GM03348 (cell line): ENCODE measurements around the gene LRRFIP2.

Experiments used
- DNase-seq: peaks from one replicate; pipeline ENCODE4 v3.0.0; 2012; ENCODE audit warnings: low spot score

The LRRFIP2 gene

GRCh38 chr3:37024092-37024491, 150.3 kb downstream of the LRRFIP2 start:
- peak; percentile 16 for DNase-seq

- no peak for DNase-seq
Measured at GRCh38 chr3:37017683-37018082, 156.7 kb downstream of the LRRFIP2 start.

- DNase-seq, result no peak
Measured at GRCh38 chr3:37016903-37017302, 157.5 kb downstream of the LRRFIP2 start.

- no peak for DNase-seq
Measured at GRCh38 chr3:37015642-37016041, 158.7 kb downstream of the LRRFIP2 start.

GRCh38 chr3:37014620-37015019, 159.8 kb downstream of the LRRFIP2 start:
- no peak for DNase-seq
